SK-N-SH treated with all-trans-retinoic acid at 6 μM for 48 hours (cell line): Measurements from ENCODE around the gene HDAC1.

Experiments
- BACH2 ChIP-seq: fragments of 250-450 bp; sonication (Bioruptor Pico); IDR thresholded peaks from 2 replicates; pipeline ENCODE4 v1.9.0; 2021; ENCODE audit warnings: mild to moderate bottlenecking, borderline replicate concordance
- ISL1 ChIP-seq: fragments of 250-450 bp; sonication (Bioruptor Pico); IDR thresholded peaks from 2 replicates; pipeline ENCODE4 v2.1.2; 2022; ENCODE audit warnings: mild to moderate bottlenecking, moderate library complexity
- PATZ1 ChIP-seq: fragments of 250-450 bp; sonication (Bioruptor Pico); IDR thresholded peaks from 2 replicates; pipeline ENCODE4 v1.8.0; 2020; ENCODE audit warnings: mild to moderate bottlenecking, moderate library complexity, borderline replicate concordance

DNA sequence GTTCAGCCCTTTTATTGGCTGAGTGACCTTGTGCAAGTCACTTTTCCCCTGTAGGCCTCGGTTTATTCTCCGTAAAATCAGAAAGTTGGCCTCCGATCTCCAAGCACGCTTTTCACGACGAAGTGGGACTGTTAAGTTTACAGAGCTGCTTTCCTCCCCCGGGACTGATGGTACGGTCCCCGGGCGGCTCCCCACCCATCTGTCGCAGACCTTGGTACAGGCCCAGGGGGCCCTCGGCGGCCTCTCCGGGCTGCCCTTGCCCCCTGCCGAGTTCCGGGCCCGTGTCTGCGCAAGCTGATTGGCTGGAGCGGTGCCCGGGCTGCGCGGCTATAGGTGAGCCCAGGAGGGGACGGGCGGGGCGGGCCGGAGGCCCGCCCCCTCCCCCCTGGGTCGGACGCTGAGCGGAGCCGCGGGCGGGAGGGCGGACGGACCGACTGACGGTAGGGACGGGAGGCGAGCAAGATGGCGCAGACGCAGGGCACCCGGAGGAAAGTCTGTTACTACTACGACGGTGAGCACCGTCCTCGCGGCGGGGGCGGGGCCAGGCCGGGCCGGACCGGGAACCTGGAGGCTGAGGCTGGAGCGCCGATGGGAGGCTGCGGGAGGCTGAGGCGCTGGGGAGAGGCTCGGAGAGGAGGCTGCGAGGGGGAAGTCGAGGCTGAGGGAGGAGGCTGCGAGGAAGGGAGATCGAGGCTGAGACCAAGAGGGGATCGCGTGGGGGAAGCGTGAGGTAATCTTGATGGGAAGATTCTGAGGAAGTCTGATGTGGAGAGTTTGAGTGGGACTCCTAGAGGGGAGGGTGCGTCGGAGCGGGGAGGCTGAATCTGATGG lies at the start of gene HDAC1:
- no peak for TF ChIP-seq ISL1 (CRISPR knock-in tag)
- no peak for TF ChIP-seq BACH2 (CRISPR knock-in tag)
- no peak for TF ChIP-seq PATZ1 (CRISPR knock-in tag)
